SK-N-SH (cell line): ENCODE measurements around the gene A2M. TPM values are rescaled to one million over a fixed set of nuclear protein-coding genes. Genes with fewer than 3 reads are reported as not detected.

Experiments
- CTCF ChIA-PET: fragments of 300-600, 350-600 bp; formaldehyde crosslinking; extraction: SDS; loops from one replicate; lab custom pipeline; 2021; lab: Yijun Ruan, JAX
- POLR2A ChIA-PET: fragments of 350-600 bp; sonication (Branson Sonifier 250); formaldehyde crosslinking; extraction: SDS; loops from one replicate; lab custom pipeline; 2020; ENCODE audit warnings: antibody characterized with exemption, inconsistent platforms; lab: Yijun Ruan, JAX
- DNase-seq: peaks from one replicate; pipeline ENCODE4 v3.0.0; 2012
- H2AFZ ChIP-seq: fragments of 200-600 bp; sonication (generic); 2 replicates; pipeline ENCODE4 v1.8.1; 2016; ENCODE audit warnings: antibody characterized with exemption, mild to moderate bottlenecking, low read depth
- H3F3A ChIP-seq: fragments of 200-600 bp; sonication (generic); replicated peaks from 2 replicates; pipeline ENCODE3; 2016; ENCODE audit warnings: antibody characterized with exemption, mild to moderate bottlenecking; ENCODE audit not compliant: insufficient read depth
- H3K27ac ChIP-seq, 2 experiments: fragments of 200-500 bp in 1 of 2; fragments of 200-600 bp in 1 of 2; sonication (Bioruptor generic) in 1 of 2; sonication (generic), shearing (Covaris generic) in 1 of 2; 2 replicates each; pipeline versions ENCODE4 v1.5.1 to v1.6.1; 2014 to 2016; ENCODE audit warnings: low read depth in 2 of 2, inconsistent platforms in 1 of 2, low read length in 1 of 2, mild to moderate bottlenecking in 1 of 2, mixed read lengths in 1 of 2
- H3K27me3 ChIP-seq: fragments of 200-600 bp; sonication (generic), shearing (Covaris generic); 2 replicates; pipeline ENCODE4 v1.6.1; 2016; ENCODE audit warnings: mixed run types; ENCODE audit not compliant: insufficient read depth
- H3K36me3 ChIP-seq, 2 experiments: fragments of 200-500 bp in 1 of 2; fragments of 200-600 bp in 1 of 2; sonication (Bioruptor generic) in 1 of 2; sonication (generic) in 1 of 2; replicated peaks in 1 of 2; 2 replicates each; pipeline versions ENCODE3 to v1.5.1; 2014 to 2016; ENCODE audit warnings: low read length in 1 of 2, mild to moderate bottlenecking in 1 of 2; ENCODE audit not compliant: insufficient read depth in 2 of 2, control insufficient read depth in 1 of 2
- H3K4me1 ChIP-seq, 2 experiments: fragments of 200-500 bp in 1 of 2; fragments of 200-600 bp in 1 of 2; sonication (Bioruptor generic) in 1 of 2; sonication (generic), shearing (Covaris generic) in 1 of 2; 2 replicates each; pipeline versions ENCODE4 v1.5.1 to v1.6.1; 2014 to 2016; ENCODE audit warnings: low read depth in 1 of 2, low read length in 1 of 2, mixed run types in 1 of 2; ENCODE audit not compliant: insufficient read depth in 2 of 2, control insufficient read depth in 1 of 2
- H3K4me2 ChIP-seq: fragments of 200-600 bp; sonication (generic), shearing (Covaris generic); 2 replicates; pipeline ENCODE4 v1.6.1; 2017; ENCODE audit warnings: mixed run types
- H3K4me3 ChIP-seq, 2 experiments: fragments of 200-500 bp in 1 of 2; fragments of 200-600 bp in 1 of 2; sonication (Bioruptor generic) in 1 of 2; sonication (generic), shearing (Covaris generic) in 1 of 2; 2 replicates each; pipeline versions ENCODE4 v1.5.1 to v1.8.1; 2014 to 2016; ENCODE audit warnings: low read depth in 2 of 2, inconsistent platforms in 1 of 2, low read length in 1 of 2, mild to moderate bottlenecking in 1 of 2, mixed read lengths in 1 of 2, moderate library complexity in 1 of 2
- H3K79me2 ChIP-seq: fragments of 200-600 bp; sonication (generic); 2 replicates; pipeline ENCODE4 v1.8.1; 2017; ENCODE audit warnings: mild to moderate bottlenecking; ENCODE audit not compliant: insufficient read depth
- H3K9ac ChIP-seq: fragments of 200-600 bp; sonication (generic); 2 replicates; pipeline ENCODE4 v1.6.1; 2017; ENCODE audit warnings: mixed run types
- H3K9me2 ChIP-seq: fragments of 200-600 bp; sonication (generic); 2 replicates; pipeline ENCODE4 v1.6.1; 2017; ENCODE audit warnings: mixed run types
- H3K9me3 ChIP-seq: fragments of 200-600 bp; sonication (generic); 2 replicates; pipeline ENCODE4 v1.6.1; 2017; ENCODE audit warnings: mixed run types, mild to moderate bottlenecking, moderate library complexity
- H4K20me1 ChIP-seq: fragments of 200-600 bp; sonication (generic); 2 replicates; pipeline ENCODE4 v1.6.1; 2017; ENCODE audit warnings: mild to moderate bottlenecking, mixed run types; ENCODE audit not compliant: insufficient read depth
- EP300 ChIP-seq, 2 experiments: IDR thresholded peaks; 2 replicates each; pipeline versions ENCODE4 v1.4.0 to v1.6.1; 2012; ENCODE audit warnings: borderline replicate concordance in 1 of 2, low read depth in 1 of 2, low read length in 1 of 2
- FOXJ3 ChIP-seq: sonication (generic); formaldehyde crosslinking; IDR thresholded peaks from 2 replicates; pipeline ENCODE4 v1.5.1; 2020; ENCODE audit warnings: mild to moderate bottlenecking, missing genetic modification reagents
- FOXM1 ChIP-seq: IDR thresholded peaks from 2 replicates; pipeline ENCODE4 v1.4.0; 2012; ENCODE audit warnings: low read depth, mild to moderate bottlenecking
- JUND ChIP-seq: IDR thresholded peaks from 2 replicates; pipeline ENCODE4 v1.4.0; 2012
- MXI1 ChIP-seq: IDR thresholded peaks from 2 replicates; pipeline ENCODE4 v1.6.1; 2012; ENCODE audit warnings: mild to moderate bottlenecking, low read depth, low read length, improper control_type of control experiment
- NFIC ChIP-seq: IDR thresholded peaks from 2 replicates; pipeline ENCODE4 v1.4.0; 2012; ENCODE audit warnings: borderline replicate concordance
- RAD21 ChIP-seq: IDR thresholded peaks from 2 replicates; pipeline ENCODE4 v1.6.1; 2012; ENCODE audit warnings: mild to moderate bottlenecking, low read length
- SMC3 ChIP-seq: IDR thresholded peaks from 2 replicates; pipeline ENCODE4 v1.6.1; 2012; ENCODE audit warnings: low read depth, low read length, improper control_type of control experiment
- TCF12 ChIP-seq: IDR thresholded peaks from 2 replicates; pipeline ENCODE4 v1.4.0; 2012
- YY1 ChIP-seq: IDR thresholded peaks from 2 replicates; pipeline ENCODE4 v1.4.0; 2012; ENCODE audit warnings: low read depth, mild to moderate bottlenecking
- WGBS: methylation state at CpG from one replicate; pipeline ENCODE4 v1.1.6; 2017; ENCODE audit warnings: low lambda C conversion rate; 5-methylcytosine and 5-hydroxymethylcytosine counted together
- polyA plus RNA-seq, 3 experiments: library from polyadenylated mRNA; depleted of rRNA; stranded (reverse); fragments of >200 nt; gene quantifications; 2 replicates each; pipeline ENCODE4 v1.2.3, GENCODE V29; 2012
- TF ChIP-seq, protein P1 (sequence below): fragments of 150-350 bp; IDR thresholded peaks from 2 replicates; pipeline ENCODE4 v1.6.1; 2016; ENCODE audit warnings: mild to moderate bottlenecking, low read depth, low read length
- TF ChIP-seq, protein P2 (sequence below): IDR thresholded peaks from 2 replicates; pipeline ENCODE4 v1.4.0; 2012; ENCODE audit warnings: low read depth, borderline replicate concordance
- TF ChIP-seq, protein P3 (sequence below): IDR thresholded peaks from 2 replicates; pipeline ENCODE4; 2012

The A2M gene
- polyA plus RNA-seq, 1 of the 3 experiments (the other 2 are of a cell fraction) = not detected

DNA sequence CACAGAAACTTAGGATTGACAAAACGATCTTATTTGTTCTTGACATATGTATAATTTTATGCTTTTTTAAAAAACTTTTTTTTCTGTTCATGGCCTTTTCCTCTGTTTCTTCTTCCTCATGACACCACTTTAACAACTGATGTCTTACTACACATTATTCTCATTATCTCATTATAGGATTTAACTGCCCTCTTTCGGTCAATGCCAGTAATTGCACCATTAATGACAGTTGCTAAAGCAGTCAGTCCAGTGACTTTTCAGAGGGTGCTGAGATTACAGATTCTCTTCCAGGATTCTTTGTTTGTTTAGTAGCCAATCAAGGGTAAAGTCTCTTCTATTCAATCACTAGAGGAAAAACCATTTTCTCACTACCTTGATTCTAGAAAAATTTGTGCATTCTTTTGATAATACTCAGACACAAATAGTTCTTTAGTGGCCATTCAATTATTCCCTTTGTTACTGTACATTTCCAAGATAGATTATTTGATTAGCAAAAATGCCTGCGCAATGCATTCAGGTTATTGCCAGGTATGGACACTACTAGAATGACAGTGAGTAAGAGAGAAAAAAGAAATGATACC, 76.2 kb downstream of the A2M start (continued):
- TF ChIP-seq, protein P1, sequence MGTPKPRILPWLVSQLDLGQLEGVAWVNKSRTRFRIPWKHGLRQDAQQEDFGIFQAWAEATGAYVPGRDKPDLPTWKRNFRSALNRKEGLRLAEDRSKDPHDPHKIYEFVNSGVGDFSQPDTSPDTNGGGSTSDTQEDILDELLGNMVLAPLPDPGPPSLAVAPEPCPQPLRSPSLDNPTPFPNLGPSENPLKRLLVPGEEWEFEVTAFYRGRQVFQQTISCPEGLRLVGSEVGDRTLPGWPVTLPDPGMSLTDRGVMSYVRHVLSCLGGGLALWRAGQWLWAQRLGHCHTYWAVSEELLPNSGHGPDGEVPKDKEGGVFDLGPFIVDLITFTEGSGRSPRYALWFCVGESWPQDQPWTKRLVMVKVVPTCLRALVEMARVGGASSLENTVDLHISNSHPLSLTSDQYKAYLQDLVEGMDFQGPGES = no peak
- TF ChIP-seq TCF12 (no peak), JUND (no peak), NFIC (no peak)

DNA sequence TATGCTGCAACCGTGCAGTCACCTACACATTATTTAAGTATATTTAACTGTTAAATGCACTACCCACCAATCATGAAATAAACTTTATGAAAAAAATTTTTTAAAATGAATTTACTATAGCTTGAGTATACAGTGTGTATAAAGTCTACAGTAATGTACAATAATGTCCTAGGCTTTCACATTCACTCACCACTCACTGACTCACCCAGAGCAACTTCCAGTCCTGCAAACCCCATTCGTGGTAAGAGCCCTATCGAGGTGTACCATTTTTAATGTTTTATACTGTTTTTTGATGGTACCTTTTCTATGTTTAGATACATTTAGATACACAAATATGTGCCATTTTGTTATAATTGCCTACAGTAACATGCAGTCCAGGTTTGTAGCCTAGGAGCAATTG, 78.3 kb downstream of the A2M start:
- no peaks in the 10 kb centered on the region for H3K4me1 ChIP-seq
- H3K9me2 ChIP-seq = no peaks in the 10 kb centered on the region
- no peaks in the 10 kb centered on the region for H3F3A ChIP-seq
- no peaks in the 10 kb centered on the region for H3K36me3 ChIP-seq
- ChIA-PET CTCF (interaction anchor here (1.2 to 3.8 kb wide), 4 partner anchors 10 to 147 kb away, joined by 3 to 28 read pairs (median 10); partner anchors contain the start of gene M6PR), POLR2A (no interaction called here)
- no peak overlapping the region for H3K9ac ChIP-seq
- no peak for DNase-seq
- WGBS = 60% methylated on average over 3 of the region's 3 CpGs
- no peak overlapping the region for H3K4me2 ChIP-seq
- H3K27ac ChIP-seq = no peak overlapping the region
- no peaks in the 10 kb centered on the region for H3K9me3 ChIP-seq
- H3K79me2 ChIP-seq = no peaks in the 10 kb centered on the region
- no peaks in the 10 kb centered on the region for H3K27me3 ChIP-seq
- H3K4me3 ChIP-seq = no peak overlapping the region
- H2AFZ ChIP-seq = no peak overlapping the region
- TF ChIP-seq FOXJ3 (CRISPR knock-in tag) (no peak), EP300 (IDR thresholded peaks at IDR 0.05; ENCODE audit: borderline replicate concordance in 1 of 2, low read depth in 1 of 2, low read length in 1 of 2) (no peak), YY1 (no peak), FOXM1 (no peak), SMC3 (no peak), MXI1 (no peak), NFIC (no peak), RAD21 (no peak)
- TF ChIP-seq, protein P2, sequence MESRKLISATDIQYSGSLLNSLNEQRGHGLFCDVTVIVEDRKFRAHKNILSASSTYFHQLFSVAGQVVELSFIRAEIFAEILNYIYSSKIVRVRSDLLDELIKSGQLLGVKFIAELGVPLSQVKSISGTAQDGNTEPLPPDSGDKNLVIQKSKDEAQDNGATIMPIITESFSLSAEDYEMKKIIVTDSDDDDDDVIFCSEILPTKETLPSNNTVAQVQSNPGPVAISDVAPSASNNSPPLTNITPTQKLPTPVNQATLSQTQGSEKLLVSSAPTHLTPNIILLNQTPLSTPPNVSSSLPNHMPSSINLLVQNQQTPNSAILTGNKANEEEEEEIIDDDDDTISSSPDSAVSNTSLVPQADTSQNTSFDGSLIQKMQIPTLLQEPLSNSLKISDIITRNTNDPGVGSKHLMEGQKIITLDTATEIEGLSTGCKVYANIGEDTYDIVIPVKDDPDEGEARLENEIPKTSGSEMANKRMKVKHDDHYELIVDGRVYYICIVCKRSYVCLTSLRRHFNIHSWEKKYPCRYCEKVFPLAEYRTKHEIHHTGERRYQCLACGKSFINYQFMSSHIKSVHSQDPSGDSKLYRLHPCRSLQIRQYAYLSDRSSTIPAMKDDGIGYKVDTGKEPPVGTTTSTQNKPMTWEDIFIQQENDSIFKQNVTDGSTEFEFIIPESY = no peak
- TF ChIP-seq, protein P1 = no peak
- TF ChIP-seq, protein P3, sequence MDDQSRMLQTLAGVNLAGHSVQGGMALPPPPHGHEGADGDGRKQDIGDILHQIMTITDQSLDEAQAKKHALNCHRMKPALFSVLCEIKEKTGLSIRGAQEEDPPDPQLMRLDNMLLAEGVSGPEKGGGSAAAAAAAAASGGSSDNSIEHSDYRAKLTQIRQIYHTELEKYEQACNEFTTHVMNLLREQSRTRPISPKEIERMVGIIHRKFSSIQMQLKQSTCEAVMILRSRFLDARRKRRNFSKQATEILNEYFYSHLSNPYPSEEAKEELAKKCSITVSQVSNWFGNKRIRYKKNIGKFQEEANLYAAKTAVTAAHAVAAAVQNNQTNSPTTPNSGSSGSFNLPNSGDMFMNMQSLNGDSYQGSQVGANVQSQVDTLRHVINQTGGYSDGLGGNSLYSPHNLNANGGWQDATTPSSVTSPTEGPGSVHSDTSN = no peak
- TF ChIP-seq, all 33 proteins: peak for 0
- H4K20me1 ChIP-seq = no peaks in the 10 kb centered on the region
